Measurements from ENCODE around the gene ATP6V0A4. TPM values are rescaled to one million over a fixed set of nuclear protein-coding genes. Genes with fewer than 3 reads are reported as not detected.
A peak's percentile ranks its signal among the peaks of the same experiment; 100 is the strongest.

Gene ATP6V0A4
- total RNA-seq, 1 experiment from 2014 or later, result 1.2 TPM

GRCh38 chr7:138665249-138665648 is 132.7 kb downstream of the ATP6V0A4 start:
- Histone ChIP-seq H3K36me3 (ENCODE audit: control insufficient read depth, insufficient read depth, low read length) (no peaks in the 10 kb centered on the region), H3K4me3 (ENCODE audit: low read depth, low read length) (no peak overlapping the region), H3K4me1 (peaks cover 56% of the 10 kb centered on the region), H3K9me3 (peaks cover 20% of the 10 kb centered on the region), H3K27me3 (replicated peaks; ENCODE audit: control insufficient read depth, insufficient read depth, low read length) (no peaks in the 10 kb centered on the region)
- intact Hi-C loops (cut with micrococcal nuclease; ENCODE audit: unreplicated experiment), result no loop called here
- no peaks in the 10 kb centered on the region for H3K27me3 Mint-ChIP-seq (ENCODE audit: insufficient read depth, unreplicated experiment)
- no peak for TF ChIP-seq CTCF (IDR thresholded peaks at IDR 0.05; ENCODE audit: insufficient read depth in 1 of 2, low read depth in 1 of 2, low read length in 1 of 2, severe bottlenecking in 1 of 2, unreplicated experiment in 1 of 2)
- H3K27ac Mint-ChIP-seq (ENCODE audit: unreplicated experiment), result no peak overlapping the region
- peaks cover 38% of the 10 kb centered on the region for H3K9me3 Mint-ChIP-seq (ENCODE audit: unreplicated experiment)
- H3K4me1 Mint-ChIP-seq (ENCODE audit: low read depth, unreplicated experiment), result peaks cover 61% of the 10 kb centered on the region
- H3K4me3 Mint-ChIP-seq (ENCODE audit: unreplicated experiment), result no peak overlapping the region
- ChIA-PET CTCF (no interaction called here), POLR2A (no interaction called here)
- no TSS peak for BruUV-seq (replicated peaks)
- peaks cover 27% of the 10 kb centered on the region for H3K36me3 Mint-ChIP-seq (ENCODE audit: insufficient read depth, unreplicated experiment)
- DNase-seq, result no peak

GRCh38 chr7:138663725-138664710 is 134.0 kb downstream of the ATP6V0A4 start:
- Mint-ChIP-seq H3K27me3 (ENCODE audit: insufficient read depth, unreplicated experiment) (no peaks in the 10 kb centered on the region), H3K9me3 (ENCODE audit: unreplicated experiment) (peaks cover 26% of the 10 kb centered on the region), H3K4me3 (ENCODE audit: unreplicated experiment) (peak overlapping the region; percentile 30), H3K36me3 (ENCODE audit: insufficient read depth, unreplicated experiment) (peaks cover 26% of the 10 kb centered on the region), H3K4me1 (ENCODE audit: low read depth, unreplicated experiment) (peaks cover 50% of the 10 kb centered on the region), H3K27ac (ENCODE audit: unreplicated experiment) (peak overlapping the region; percentile 48)
- ChIA-PET CTCF (interaction anchor here (1.0 kb wide), 1 partner anchor 75 kb away, joined by 4 read pairs; no protein-coding TSS in a partner anchor), POLR2A (no interaction called here)
- Histone ChIP-seq H3K27me3 (replicated peaks; ENCODE audit: control insufficient read depth, insufficient read depth, low read length) (no peaks in the 10 kb centered on the region), H3K36me3 (ENCODE audit: control insufficient read depth, insufficient read depth, low read length) (no peaks in the 10 kb centered on the region), H3K9me3 (peaks cover 20% of the 10 kb centered on the region), H3K4me3 (ENCODE audit: low read depth, low read length) (no peak overlapping the region), H3K4me1 (peaks cover 61% of the 10 kb centered on the region)
- no peak for TF ChIP-seq CTCF (IDR thresholded peaks at IDR 0.05; ENCODE audit: insufficient read depth in 1 of 2, low read depth in 1 of 2, low read length in 1 of 2, severe bottlenecking in 1 of 2, unreplicated experiment in 1 of 2)
- DNase-seq, result peak; percentile 60 to 76
- BruUV-seq (replicated peaks), result no TSS peak
- intact Hi-C loops (cut with micrococcal nuclease; ENCODE audit: unreplicated experiment), result loop anchor here (2.0 to 5.0 kb wide), 3 partner anchors 62 to 202 kb away; partner anchors contain the start of gene TRIM24

GRCh38 chr7:138662991-138663320 is 135.0 kb downstream of the ATP6V0A4 start:
- Histone ChIP-seq H3K4me3 (ENCODE audit: low read depth, low read length) (no peak overlapping the region), H3K4me1 (peaks cover 70% of the 10 kb centered on the region), H3K27me3 (replicated peaks; ENCODE audit: control insufficient read depth, insufficient read depth, low read length) (no peaks in the 10 kb centered on the region), H3K36me3 (ENCODE audit: control insufficient read depth, insufficient read depth, low read length) (no peaks in the 10 kb centered on the region), H3K9me3 (peaks cover 13% of the 10 kb centered on the region)
- no peak for DNase-seq
- Mint-ChIP-seq H3K27me3 (ENCODE audit: insufficient read depth, unreplicated experiment) (no peaks in the 10 kb centered on the region), H3K36me3 (ENCODE audit: insufficient read depth, unreplicated experiment) (peaks cover 16% of the 10 kb centered on the region), H3K4me3 (ENCODE audit: unreplicated experiment) (no peak overlapping the region), H3K9me3 (ENCODE audit: unreplicated experiment) (peaks cover 17% of the 10 kb centered on the region), H3K4me1 (ENCODE audit: low read depth, unreplicated experiment) (peaks cover 51% of the 10 kb centered on the region), H3K27ac (ENCODE audit: unreplicated experiment) (peak overlapping the region; percentile 48)
- no peak for TF ChIP-seq CTCF (IDR thresholded peaks at IDR 0.05; ENCODE audit: insufficient read depth in 1 of 2, low read depth in 1 of 2, low read length in 1 of 2, severe bottlenecking in 1 of 2, unreplicated experiment in 1 of 2)
- CTCF ChIA-PET, result no interaction called here
- intact Hi-C loops (cut with micrococcal nuclease; ENCODE audit: unreplicated experiment), result loop anchor here (2.0 to 5.0 kb wide), 3 partner anchors 61 to 201 kb away; partner anchors contain the start of gene TRIM24
- no TSS peak for BruUV-seq (replicated peaks)
- POLR2A ChIA-PET, result no interaction called here

Data from Caco-2 (cell line).